Measurements from ENCODE around the gene CHN1. TPM values are rescaled to one million over a fixed set of nuclear protein-coding genes. Genes with fewer than 3 reads are reported as not detected.

Gene CHN1
- total RNA-seq, 2 donors from 2014 or later = 13.3 to 30.7 TPM

DNA sequence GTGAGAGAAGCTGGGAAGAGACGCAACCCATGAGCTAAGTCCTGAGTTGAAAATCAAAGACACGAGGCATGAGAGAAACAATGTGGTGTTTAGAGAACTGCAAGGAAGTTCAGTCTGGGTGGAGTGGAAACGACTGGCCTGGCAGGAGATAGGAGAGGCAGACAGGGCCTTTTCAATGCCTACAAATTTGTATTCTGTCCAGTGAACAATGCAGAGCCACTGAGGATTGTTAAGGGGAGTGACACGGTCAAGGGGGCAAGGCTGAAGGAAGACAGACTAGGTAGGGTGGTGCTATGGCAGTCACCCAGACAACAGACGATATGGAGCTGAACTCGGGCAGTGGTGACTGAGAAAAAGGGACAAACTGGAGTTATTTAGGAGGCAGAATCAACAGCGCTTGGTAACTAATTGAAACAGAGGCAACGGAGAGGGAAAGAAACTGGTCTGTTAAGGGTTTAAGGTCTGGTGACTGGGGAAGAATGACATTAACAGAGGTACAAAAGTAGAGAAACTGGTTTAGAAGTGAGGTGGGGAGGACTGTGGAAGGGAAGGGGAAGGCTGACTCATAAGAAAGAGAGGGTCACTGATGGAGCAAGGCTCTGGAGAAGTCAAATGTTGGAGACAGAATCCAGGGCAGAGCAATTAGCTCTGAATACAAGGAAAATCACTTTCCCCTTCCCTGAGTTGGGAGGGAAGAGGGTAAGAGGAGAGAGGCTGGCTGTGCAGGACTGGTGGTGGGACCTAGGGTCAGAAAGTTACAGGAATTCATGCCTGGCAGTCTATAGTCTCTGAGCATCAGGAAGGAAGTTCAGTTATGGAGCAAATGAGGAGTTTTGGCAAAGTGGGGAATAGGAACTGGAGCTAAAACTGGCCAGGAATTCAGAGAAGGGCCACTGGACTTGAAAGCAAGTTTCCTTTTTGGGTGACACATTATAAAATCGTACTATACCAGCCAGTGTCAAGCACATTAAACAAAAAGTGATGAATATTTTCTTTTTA, 177.5 kb downstream of the CHN1 start:
- TF ChIP-seq, protein P1, sequence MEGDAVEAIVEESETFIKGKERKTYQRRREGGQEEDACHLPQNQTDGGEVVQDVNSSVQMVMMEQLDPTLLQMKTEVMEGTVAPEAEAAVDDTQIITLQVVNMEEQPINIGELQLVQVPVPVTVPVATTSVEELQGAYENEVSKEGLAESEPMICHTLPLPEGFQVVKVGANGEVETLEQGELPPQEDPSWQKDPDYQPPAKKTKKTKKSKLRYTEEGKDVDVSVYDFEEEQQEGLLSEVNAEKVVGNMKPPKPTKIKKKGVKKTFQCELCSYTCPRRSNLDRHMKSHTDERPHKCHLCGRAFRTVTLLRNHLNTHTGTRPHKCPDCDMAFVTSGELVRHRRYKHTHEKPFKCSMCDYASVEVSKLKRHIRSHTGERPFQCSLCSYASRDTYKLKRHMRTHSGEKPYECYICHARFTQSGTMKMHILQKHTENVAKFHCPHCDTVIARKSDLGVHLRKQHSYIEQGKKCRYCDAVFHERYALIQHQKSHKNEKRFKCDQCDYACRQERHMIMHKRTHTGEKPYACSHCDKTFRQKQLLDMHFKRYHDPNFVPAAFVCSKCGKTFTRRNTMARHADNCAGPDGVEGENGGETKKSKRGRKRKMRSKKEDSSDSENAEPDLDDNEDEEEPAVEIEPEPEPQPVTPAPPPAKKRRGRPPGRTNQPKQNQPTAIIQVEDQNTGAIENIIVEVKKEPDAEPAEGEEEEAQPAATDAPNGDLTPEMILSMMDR (IDR thresholded peaks at IDR 0.05) = no peak
- no peak for ATAC-seq (ENCODE audit: insufficient number of reproducible peaks, low FRiP score, low read depth)
- H3K4me3 ChIP-seq = no peak overlapping the region
- no peak for DNase-seq (ENCODE audit: low spot score)
- no peaks in the 10 kb centered on the region for H3K9me3 ChIP-seq
- H3K27me3 ChIP-seq (replicated peaks; ENCODE audit: insufficient read depth) = no peaks in the 10 kb centered on the region
- peak overlapping the region in 1 of 2 donors; percentile 39 for H3K27ac ChIP-seq
- peaks cover 24 to 38% of the 10 kb centered on the region in 2 donors for H3K4me1 ChIP-seq (ENCODE audit: control insufficient read depth in 1 of 2, low read depth in 2 of 2)
- H3K36me3 ChIP-seq = no peaks in the 10 kb centered on the region

DNA sequence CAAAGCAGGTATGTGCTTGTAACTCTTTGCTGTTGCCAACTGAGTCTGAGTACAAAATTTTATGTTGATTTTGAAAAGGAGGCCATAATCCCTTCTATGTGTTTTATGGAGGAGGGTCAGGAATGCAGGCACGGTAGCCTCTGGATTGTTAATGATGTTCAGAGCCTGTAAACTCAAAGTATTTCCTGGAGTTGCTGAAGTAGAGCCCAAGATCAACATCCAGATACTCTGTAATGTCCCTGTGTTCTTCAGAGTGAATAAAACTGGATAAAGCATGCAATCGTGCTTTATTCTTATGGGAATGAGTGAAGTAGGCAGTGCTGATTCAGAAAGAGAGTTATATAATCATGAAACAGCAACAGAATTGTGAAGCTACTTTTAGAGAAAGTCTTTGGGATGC, 179.1 kb downstream of the CHN1 start:
- Histone ChIP-seq H3K9me3 (no peaks in the 10 kb centered on the region), H3K27ac (no peak overlapping the region), H3K27me3 (replicated peaks; ENCODE audit: insufficient read depth) (no peaks in the 10 kb centered on the region), H3K4me3 (no peak overlapping the region), H3K4me1 (ENCODE audit: control insufficient read depth in 1 of 2, low read depth in 2 of 2) (peaks cover 24 to 38% of the 10 kb centered on the region in 2 donors), H3K36me3 (no peaks in the 10 kb centered on the region)
- TF ChIP-seq, protein P1 (IDR thresholded peaks at IDR 0.05) = no peak
- ATAC-seq (ENCODE audit: insufficient number of reproducible peaks, low FRiP score, low read depth) (no peak), DNase-seq (ENCODE audit: low spot score) (no peak)

DNA sequence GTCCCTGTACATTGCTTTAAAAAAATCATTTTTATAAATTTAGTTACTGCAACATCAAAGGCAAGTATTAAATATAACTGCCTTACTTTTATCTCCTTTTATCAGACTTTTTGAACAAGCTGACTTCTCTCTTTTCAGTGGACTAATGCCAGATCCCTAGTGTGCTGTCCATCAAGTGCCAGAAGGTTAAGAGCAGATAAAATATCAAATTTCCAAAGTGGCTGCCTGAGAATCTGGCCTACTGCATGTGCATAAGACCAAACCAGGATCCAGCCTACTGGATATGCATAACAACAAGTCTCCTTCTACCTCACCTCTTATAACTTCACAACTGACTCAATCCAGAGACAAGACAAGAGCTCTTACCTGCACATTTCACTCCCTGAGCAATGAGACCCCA, 181.1 kb downstream of the CHN1 start:
- no peak for DNase-seq (ENCODE audit: low spot score)
- Histone ChIP-seq H3K36me3 (no peaks in the 10 kb centered on the region), H3K4me3 (no peak overlapping the region), H3K9me3 (no peaks in the 10 kb centered on the region), H3K27me3 (replicated peaks; ENCODE audit: insufficient read depth) (no peaks in the 10 kb centered on the region), H3K4me1 (ENCODE audit: control insufficient read depth in 1 of 2, low read depth in 2 of 2) (peaks cover 24 to 38% of the 10 kb centered on the region in 2 donors), H3K27ac (no peak overlapping the region)
- TF ChIP-seq, protein P1 (IDR thresholded peaks at IDR 0.05) = no peak
- no peak for ATAC-seq (ENCODE audit: insufficient number of reproducible peaks, low FRiP score, low read depth)

DNA sequence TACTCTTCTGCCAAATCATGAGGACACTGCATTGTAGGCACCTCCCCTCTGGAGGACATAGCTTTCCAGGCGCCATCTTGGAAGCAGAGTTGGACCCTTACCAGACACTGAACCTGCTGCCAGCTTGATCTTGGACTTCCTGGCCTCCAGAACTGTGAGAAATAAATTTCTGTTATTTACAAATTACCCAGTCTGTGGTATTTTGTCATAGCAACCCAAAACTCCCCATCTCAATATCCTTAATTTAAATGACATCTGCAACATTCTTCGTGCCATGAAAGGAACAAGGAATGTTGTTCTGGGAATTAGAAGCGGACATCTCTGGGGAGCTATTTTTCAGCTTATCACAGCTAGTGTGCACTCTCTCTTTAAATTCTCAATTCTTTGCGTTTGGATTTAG, 183.6 kb downstream of the CHN1 start:
- TF ChIP-seq, protein P1 (IDR thresholded peaks at IDR 0.05) = no peak
- no peak overlapping the region for H3K27ac ChIP-seq
- peaks cover 11 to 17% of the 10 kb centered on the region in 2 donors for H3K4me1 ChIP-seq (ENCODE audit: control insufficient read depth in 1 of 2, low read depth in 2 of 2)
- H3K4me3 ChIP-seq = no peak overlapping the region
- no peaks in the 10 kb centered on the region for H3K27me3 ChIP-seq (replicated peaks; ENCODE audit: insufficient read depth)
- ATAC-seq (ENCODE audit: insufficient number of reproducible peaks, low FRiP score, low read depth) (no peak), DNase-seq (ENCODE audit: low spot score) (no peak)
- no peaks in the 10 kb centered on the region for H3K36me3 ChIP-seq
- H3K9me3 ChIP-seq = no peaks in the 10 kb centered on the region

DNA sequence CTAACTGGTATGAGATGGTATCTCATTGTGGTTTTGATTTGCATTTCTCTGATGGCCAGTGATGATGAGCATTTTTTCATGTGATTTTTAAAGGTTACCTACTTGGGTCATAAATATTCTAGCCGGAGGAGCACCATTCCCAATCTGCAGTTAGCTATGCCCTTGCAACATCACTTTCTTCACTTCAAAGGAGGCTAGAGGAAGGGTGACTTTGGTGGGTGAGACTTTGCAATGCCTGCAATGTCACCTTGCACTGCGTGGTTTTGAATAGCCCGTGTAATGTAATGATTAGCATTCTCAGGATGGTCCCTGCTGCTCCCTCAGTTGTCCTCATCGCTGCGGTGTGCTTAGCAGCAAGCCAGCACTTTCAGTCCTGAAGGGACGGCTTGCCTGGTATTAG, 184.8 kb downstream of the CHN1 start:
- H3K36me3 ChIP-seq = no peaks in the 10 kb centered on the region
- H3K27ac ChIP-seq = no peak overlapping the region
- no peak for DNase-seq (ENCODE audit: low spot score)
- ATAC-seq (ENCODE audit: insufficient number of reproducible peaks, low FRiP score, low read depth) = no peak
- TF ChIP-seq, protein P1 (IDR thresholded peaks at IDR 0.05) = no peak
- no peak overlapping the region for H3K4me3 ChIP-seq
- H3K4me1 ChIP-seq (ENCODE audit: control insufficient read depth in 1 of 2, low read depth in 2 of 2) = peaks cover 0 to 4% of the 10 kb centered on the region in 2 donors
- H3K9me3 ChIP-seq = no peaks in the 10 kb centered on the region
- H3K27me3 ChIP-seq (replicated peaks; ENCODE audit: insufficient read depth) = no peaks in the 10 kb centered on the region
